Renal cortex interstitium (tissue), 11 donors: ENCODE data around the gene JPH4. TPM values are rescaled to one million over a fixed set of nuclear protein-coding genes. Genes with fewer than 3 reads are reported as not detected.

Source experiments
- DNase-seq, 11 donors: peaks; one replicate each; pipeline ENCODE4 v3.0.0-alpha.2; 2013; ENCODE audit warnings: low read depth in 9 of 11, low spot score in 4 of 11; ENCODE audit errors: extremely low read depth in 1 of 11
- polyA plus RNA-seq, 3 donors: library from polyadenylated mRNA; unstranded; fragments of 120-200 nt; gene quantifications; one replicate each; pipeline ENCODE4 v1.2.1, GENCODE V29; 2013; ENCODE audit not compliant: insufficient read length in 3 of 3

Gene JPH4
- polyA plus RNA-seq, 3 donors: 10.7 to 14.1 (median 11.6) TPM

DNA sequence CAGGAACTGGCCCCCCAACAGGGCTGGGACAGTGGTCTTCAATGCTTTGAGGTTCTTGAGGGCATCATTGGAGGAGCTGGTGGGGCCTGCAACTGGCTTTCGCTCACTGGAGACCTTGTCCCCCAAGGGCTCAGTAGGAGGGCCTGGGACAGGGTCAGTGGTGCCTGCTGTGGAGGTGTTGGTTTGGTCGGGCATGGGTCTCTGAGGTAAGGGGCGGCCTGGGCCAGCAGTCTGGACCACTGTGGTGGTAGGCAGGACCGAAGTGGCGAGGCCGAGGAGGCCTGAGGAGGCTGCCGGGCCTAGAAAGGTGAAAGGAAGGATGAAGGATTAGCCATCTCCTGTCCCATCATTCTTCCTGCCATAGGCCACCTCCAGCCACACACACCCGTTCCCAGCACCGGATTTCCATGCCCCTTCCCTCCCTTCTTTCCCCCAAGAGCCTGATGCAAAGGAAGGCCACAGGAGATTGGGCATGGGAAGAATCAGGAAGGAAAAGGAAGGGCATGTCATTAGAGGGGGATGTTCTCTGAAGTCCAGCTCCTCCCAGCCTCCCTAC lies 55.9 kb downstream of the JPH4 start:
- no peak for DNase-seq

DNA sequence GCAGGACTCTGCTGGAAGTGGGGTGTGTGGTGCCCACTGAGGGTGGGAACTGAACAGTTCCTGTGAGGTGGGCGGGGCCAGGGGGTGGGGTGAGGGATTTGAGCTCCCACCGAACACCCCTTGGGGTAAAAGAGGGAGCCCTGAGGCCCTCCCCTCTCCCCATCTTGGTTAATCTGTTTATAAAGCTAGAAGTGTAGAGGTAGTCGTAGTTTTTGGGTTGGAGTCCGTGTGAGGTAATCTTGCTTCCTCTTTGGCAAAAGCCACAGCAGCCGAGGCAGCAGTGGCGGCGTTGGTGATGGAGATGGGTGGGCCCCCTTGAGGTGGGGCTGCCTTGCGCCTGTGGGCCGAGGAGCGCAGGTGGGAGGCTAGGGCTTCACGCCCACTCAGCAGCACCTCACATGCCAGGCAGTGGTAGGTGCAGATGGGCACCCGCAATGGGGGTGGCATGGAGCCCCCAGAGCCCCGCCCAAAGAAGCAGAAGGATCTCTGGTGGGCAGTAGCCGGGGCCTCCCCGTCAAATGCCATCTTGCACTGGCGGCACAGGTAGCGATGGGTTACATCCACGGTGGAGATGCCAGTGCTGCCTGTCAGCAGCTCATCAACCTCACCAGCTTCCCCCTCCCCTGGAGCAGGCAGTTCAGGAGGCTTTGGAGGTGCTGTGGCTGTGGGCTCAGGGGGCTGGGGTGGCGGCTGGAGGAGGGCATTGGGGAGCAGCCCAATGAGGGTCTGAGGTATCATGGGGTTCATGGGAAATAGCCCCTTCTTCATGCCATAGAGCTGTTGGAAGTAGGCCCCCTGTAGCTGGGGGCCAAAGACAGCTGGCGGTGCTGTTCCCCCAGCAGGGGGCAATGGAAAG lies 56.6 kb downstream of the JPH4 start:
- no peak for DNase-seq

DNA sequence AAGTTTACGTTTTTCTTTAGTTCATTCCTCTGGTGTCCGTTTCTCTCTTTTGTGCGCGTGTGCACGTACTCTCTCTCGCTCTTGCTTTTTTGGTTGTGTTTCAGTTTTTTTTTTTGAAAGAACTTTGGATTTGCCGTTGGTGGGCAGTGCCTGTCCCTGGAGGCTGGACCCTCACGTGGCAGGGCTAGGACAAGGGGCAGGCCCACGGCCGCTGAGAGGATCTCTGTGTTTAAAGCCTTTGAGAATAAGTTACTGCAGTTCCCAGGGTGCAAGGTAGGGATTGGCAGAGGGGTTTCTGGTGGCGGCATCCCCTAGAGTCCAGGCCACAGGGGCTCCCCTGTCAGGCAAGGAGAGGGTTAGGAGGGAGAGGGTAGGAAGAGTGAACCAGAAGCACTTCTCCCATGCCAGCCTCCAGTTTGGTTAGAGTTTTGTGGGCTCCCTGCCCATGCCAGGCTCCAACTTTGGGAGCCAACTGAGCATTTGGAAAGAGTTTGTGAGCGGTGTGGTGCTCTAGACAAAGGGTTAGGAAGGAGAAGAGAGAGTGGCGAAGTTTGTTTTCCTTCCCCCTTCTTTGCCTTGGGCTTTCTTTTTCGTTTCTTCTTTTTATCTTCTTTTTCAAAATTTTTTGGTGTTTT lies 57.6 kb downstream of the JPH4 start:
- no peak for DNase-seq

DNA sequence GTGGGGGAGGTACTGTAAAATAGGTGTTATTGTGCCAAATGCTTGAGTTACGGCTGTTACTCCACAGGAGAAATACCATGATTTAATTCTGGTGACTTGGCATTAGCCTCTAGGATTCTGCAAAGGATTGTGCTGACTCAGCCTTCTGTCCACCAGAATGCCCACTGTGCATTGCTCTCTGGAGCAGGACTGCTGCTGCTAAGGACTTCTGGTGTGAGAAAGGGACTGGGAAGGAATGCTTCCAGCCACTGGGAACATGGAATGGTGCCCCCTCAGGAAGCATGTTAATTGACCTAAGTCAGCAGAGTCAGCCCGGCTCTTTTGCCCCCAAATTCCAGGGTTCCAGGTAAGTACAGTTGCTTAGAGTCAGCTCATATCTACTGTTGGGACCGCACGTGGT lies 59.9 kb downstream of the JPH4 start:
- DNase-seq: no peak

Other genes with a start within 250 kb of the JPH4 start
- 10 to 100 TPM; 50.0 to 79.3 (median 58.6) TPM for gene SLC22A17, start 225.9 kb downstream of the JPH4 start, polyA plus RNA-seq
- gene EFS, start 213.6 kb downstream of the JPH4 start, polyA plus RNA-seq: 10 to 100 TPM; 33.1 to 51.2 (median 46.6) TPM
- gene IL25, start 206.0 kb downstream of the JPH4 start, polyA plus RNA-seq: not detected
- 1 to 10 TPM; 1.5 to 2.8 (median 2.3) TPM for gene CMTM5, start 201.7 kb downstream of the JPH4 start, polyA plus RNA-seq
- gene MYH6, start 170.5 kb downstream of the JPH4 start, polyA plus RNA-seq: under 1 TPM; 0.11 to 0.23 (median 0.20) TPM
- gene MYH7, start 143.1 kb downstream of the JPH4 start, polyA plus RNA-seq: under 1 TPM; 0.19 to 0.53 (median 0.35) TPM
- 10 to 100 TPM; 60.8 to 69.8 (median 63.8) TPM for gene NGDN, start 109.1 kb downstream of the JPH4 start, polyA plus RNA-seq
- gene ZFHX2, start 27.0 kb downstream of the JPH4 start, polyA plus RNA-seq: 10 to 100 TPM in 1 of 3 donors, 1 to 10 TPM in 2; 7.4 to 10.1 (median 7.8) TPM
- gene THTPA, start 22.5 kb downstream of the JPH4 start, polyA plus RNA-seq: 10 to 100 TPM; 16.1 to 19.2 (median 18.1) TPM
- gene AP1G2, start 11.0 kb downstream of the JPH4 start, polyA plus RNA-seq: 100 to 1,000 TPM in 1 of 3 donors, 10 to 100 TPM in 2; 66.5 to 121 (median 75.3) TPM
- gene DHRS2, start 57.6 kb upstream of the JPH4 start, polyA plus RNA-seq: 10 to 100 TPM; 27.7 to 30.8 (median 28.3) TPM